Esophagus muscularis mucosa (tissue), 4 donors: ENCODE measurements around the gene WDR82. TPM values are rescaled to one million over a fixed set of nuclear protein-coding genes. Genes with fewer than 3 reads are reported as not detected.

ENCODE experiments used
- DNase-seq: peaks from one replicate; pipeline ENCODE4 v3.0.0-alpha.2; 2017; ENCODE audit errors: extremely low spot score
- H3K27ac ChIP-seq, 4 donors: fragments of 200-600 bp; sonication (generic); replicated peaks in 1 of 4; 1 replicate in 3 of 4; 2 replicates in 1 of 4; pipeline ENCODE4 v1.5.1; 2016 to 2019; ENCODE audit warnings: mild to moderate bottlenecking in 1 of 4
- H3K27me3 ChIP-seq, 4 donors: fragments of 200-600 bp; sonication (generic); one replicate each; pipeline versions ENCODE4 v1.5.1 to v1.6.0; 2016 to 2019
- H3K36me3 ChIP-seq, 4 donors: fragments of 200-600 bp; sonication (generic); one replicate each; pipeline ENCODE4 v1.5.1; 2016 to 2019
- H3K4me1 ChIP-seq, 4 donors: fragments of 200-600 bp; sonication (generic); one replicate each; pipeline ENCODE4 v1.5.1; 2016 to 2019
- H3K4me3 ChIP-seq, 4 donors: fragments of 200-600 bp; sonication (generic); 1 replicate in 2 of 4; 2 replicates in 2 of 4; pipeline ENCODE4 v1.5.1; 2016 to 2019; ENCODE audit warnings: mild to moderate bottlenecking in 4 of 4, moderate library complexity in 1 of 4
- H3K9me3 ChIP-seq, 4 donors: fragments of 200-600 bp; sonication (generic); 1 replicate in 3 of 4; 2 replicates in 1 of 4; pipeline ENCODE4 v1.5.1; 2016 to 2019
- EP300 ChIP-seq: sonication (generic); formaldehyde crosslinking; IDR thresholded peaks from one replicate; pipeline ENCODE4 v1.6.1; 2017; ENCODE audit warnings: antibody characterized with exemption
- POLR2A ChIP-seq: fragments of 450-650 bp; IDR thresholded peaks from one replicate; pipeline ENCODE4 v1.6.1; 2017; ENCODE audit warnings: antibody characterized with exemption, moderate library complexity, mild to moderate bottlenecking, low read depth
- POLR2AphosphoS5 ChIP-seq, 2 donors: sonication (generic); formaldehyde crosslinking; IDR thresholded peaks; one replicate each; pipeline ENCODE4 v1.6.1; 2017; ENCODE audit warnings: antibody characterized with exemption in 2 of 2
- WGBS: methylation state at CpG from one replicate; pipeline ENCODE4 v1.1.5; 2018; 5-methylcytosine and 5-hydroxymethylcytosine counted together
- intact Hi-C: fragments of 100-400 bp; cut with DNase I; formaldehyde crosslinking; loops from one replicate; pipeline ENCODE4 v1.15.1; 2023
- total RNA-seq, 4 donors: library from RNA; depleted of rRNA; stranded (reverse); fragments of >200 nt; gene quantifications; one replicate each; pipeline versions ENCODE4 v1.1.0 to v1.2.1, GENCODE V29; 2016
- TF ChIP-seq, protein P1 (sequence below), 3 experiments: fragments of 200-600 bp in 2 of 3; fragments of 450-650 bp in 1 of 3; sonication (generic) in 2 of 3; IDR thresholded peaks; one replicate each; pipeline ENCODE4 v1.5.1; 2017 to 2019; ENCODE audit warnings: antibody characterized with exemption in 3 of 3, mild to moderate bottlenecking in 2 of 3, moderate library complexity in 1 of 3

WDR82 gene
- total RNA-seq, 4 donors from 2014 or later = 62.6 to 101 (median 80.9) TPM

GRCh38 chr3:52240886-52241370 is 37.5 kb downstream of the WDR82 start:
- DNase-seq = no peak
- Histone ChIP-seq H3K27ac (peak overlapping the region in 3 of 4 donors; percentile 89 to 93 (median 89)), H3K4me1 (peaks cover 44 to 63% (median 59%) of the 10 kb centered on the region in 4 donors), H3K27me3 (no peaks in the 10 kb centered on the region), H3K9me3 (no peaks in the 10 kb centered on the region), H3K4me3 (no peak overlapping the region), H3K36me3 (no peaks in the 10 kb centered on the region)
- TF ChIP-seq POLR2AphosphoS5 (IDR thresholded peaks at IDR 0.05) (no peak), POLR2A (no peak), EP300 (no peak)
- TF ChIP-seq, protein P1, sequence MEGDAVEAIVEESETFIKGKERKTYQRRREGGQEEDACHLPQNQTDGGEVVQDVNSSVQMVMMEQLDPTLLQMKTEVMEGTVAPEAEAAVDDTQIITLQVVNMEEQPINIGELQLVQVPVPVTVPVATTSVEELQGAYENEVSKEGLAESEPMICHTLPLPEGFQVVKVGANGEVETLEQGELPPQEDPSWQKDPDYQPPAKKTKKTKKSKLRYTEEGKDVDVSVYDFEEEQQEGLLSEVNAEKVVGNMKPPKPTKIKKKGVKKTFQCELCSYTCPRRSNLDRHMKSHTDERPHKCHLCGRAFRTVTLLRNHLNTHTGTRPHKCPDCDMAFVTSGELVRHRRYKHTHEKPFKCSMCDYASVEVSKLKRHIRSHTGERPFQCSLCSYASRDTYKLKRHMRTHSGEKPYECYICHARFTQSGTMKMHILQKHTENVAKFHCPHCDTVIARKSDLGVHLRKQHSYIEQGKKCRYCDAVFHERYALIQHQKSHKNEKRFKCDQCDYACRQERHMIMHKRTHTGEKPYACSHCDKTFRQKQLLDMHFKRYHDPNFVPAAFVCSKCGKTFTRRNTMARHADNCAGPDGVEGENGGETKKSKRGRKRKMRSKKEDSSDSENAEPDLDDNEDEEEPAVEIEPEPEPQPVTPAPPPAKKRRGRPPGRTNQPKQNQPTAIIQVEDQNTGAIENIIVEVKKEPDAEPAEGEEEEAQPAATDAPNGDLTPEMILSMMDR (IDR thresholded peaks at IDR 0.05) = no peak
- intact Hi-C loops = no loop called here
- WGBS = 89% methylated on average over 4 of the region's 4 CpGs

DNA sequence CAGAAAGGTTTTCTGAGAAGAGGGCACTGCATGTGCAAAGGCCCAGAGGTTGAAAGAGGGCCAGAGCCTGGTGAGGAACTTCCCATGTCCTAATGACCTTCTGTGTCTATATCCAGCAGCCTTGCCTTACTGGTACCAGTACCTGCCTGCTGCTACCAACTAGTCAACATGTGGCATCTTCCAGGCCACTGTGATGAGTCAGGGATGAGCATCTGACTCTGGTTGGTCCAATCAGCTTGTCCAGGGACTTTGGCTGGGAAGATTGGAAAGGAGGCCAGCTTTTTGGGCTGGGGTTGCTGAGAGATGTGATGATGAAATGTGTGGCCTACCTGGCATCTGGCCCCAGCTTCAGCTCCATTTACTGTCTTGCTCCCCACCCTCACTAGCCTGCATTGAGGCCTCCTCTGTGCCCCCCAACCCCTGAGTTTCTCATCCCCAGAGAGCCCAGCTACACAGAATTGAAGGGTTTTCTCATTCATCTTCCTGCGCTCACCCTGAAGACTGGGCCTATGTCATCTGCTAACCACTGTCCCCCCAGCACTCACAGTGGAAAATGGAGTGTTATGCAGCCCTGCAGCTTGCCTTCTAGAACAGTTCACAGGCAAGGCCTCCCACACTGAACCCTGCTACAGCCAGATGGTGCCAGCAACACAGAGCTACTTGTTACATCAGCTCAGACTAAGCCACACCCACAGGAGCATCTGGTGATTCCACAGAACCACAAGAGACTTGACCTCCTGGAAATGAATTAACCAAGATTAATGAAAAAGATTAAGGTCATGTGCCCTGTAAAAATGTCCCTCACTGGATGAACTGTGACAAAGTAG is 38.2 kb downstream of the WDR82 start:
- H3K4me1 ChIP-seq = peaks cover 48 to 66% (median 61%) of the 10 kb centered on the region in 4 donors
- DNase-seq = no peak
- 92% methylated on average over 1 of the region's 1 CpG for WGBS

GRCh38 chr3:52238761-52239701 is 39.4 kb downstream of the WDR82 start, which contains the start of gene TWF2:
Gene TWF2 (minus strand): TSS chr3:52239158. CDS start chr3:52239016, 142 bp downstream.
- TF ChIP-seq, protein P1 (IDR thresholded peaks at IDR 0.05) = peak; percentile 42 to 55 (median 43)
- TF ChIP-seq EP300 = no peak
- TF ChIP-seq POLR2AphosphoS5 (IDR thresholded peaks at IDR 0.05) = peak; percentile 67 to 89
- peak; percentile 36 for TF ChIP-seq POLR2A
- no peaks in the 10 kb centered on the region for H3K9me3 ChIP-seq
- intact Hi-C loops = loop anchor here (2.0 kb wide), 1 partner anchor 40 kb away; the partner anchor contains the start of gene WDR82
- H3K36me3 ChIP-seq = peaks cover 0 to 12% (median 6%) of the 10 kb centered on the region in 4 donors
- no peak for DNase-seq
- 0% methylated on average over 12 of the region's 92 CpGs for WGBS
- H3K4me1 ChIP-seq = peaks cover 37 to 66% (median 62%) of the 10 kb centered on the region in 4 donors
- H3K27me3 ChIP-seq = no peaks in the 10 kb centered on the region
- H3K27ac ChIP-seq = peak within 1 kb of the TSS; percentile 89 to 94 (median 91)
- H3K4me3 ChIP-seq = peak within 1 kb of the TSS; percentile 75 to 96 (median 85)

More for the DNA sequence above, 38.2 kb downstream of the WDR82 start:
- H3K27me3 ChIP-seq = no peaks in the 10 kb centered on the region
- no peaks in the 10 kb centered on the region for H3K9me3 ChIP-seq
- TF ChIP-seq POLR2AphosphoS5 (IDR thresholded peaks at IDR 0.05) (no peak), EP300 (no peak), POLR2A (no peak)
- H3K27ac ChIP-seq = peak overlapping the region; percentile 89 to 94 (median 91)
- peak overlapping the region in 2 of 4 donors; percentile 75 to 96 for H3K4me3 ChIP-seq
- H3K36me3 ChIP-seq = no peaks in the 10 kb centered on the region
- intact Hi-C loops = no loop called here

- H3K27me3 ChIP-seq = no peaks in the 10 kb centered on the region
- WGBS = 10% methylated on average over 11 of the region's 11 CpGs
- H3K4me1 ChIP-seq = peaks cover 39 to 70% (median 66%) of the 10 kb centered on the region in 4 donors
- peaks cover 0 to 18% (median 9%) of the 10 kb centered on the region in 4 donors for H3K36me3 ChIP-seq
- peak overlapping the region; percentile 89 to 94 (median 91) for H3K27ac ChIP-seq
- intact Hi-C loops = loop anchor here (2.0 kb wide), 1 partner anchor 41 kb away; the partner anchor contains the start of gene WDR82
- H3K4me3 ChIP-seq = peak overlapping the region; percentile 75 to 96 (median 85)
- no peak for DNase-seq
- no peaks in the 10 kb centered on the region for H3K9me3 ChIP-seq
- TF ChIP-seq POLR2AphosphoS5 (IDR thresholded peaks at IDR 0.05) (no peak), POLR2A (no peak), EP300 (no peak)
- TF ChIP-seq, protein P1 (IDR thresholded peaks at IDR 0.05) = no peak
These were observed 40.2 kb downstream of the WDR82 start for GRCh38 chr3:52238193-52238760.
